GM21528 (cell line): ENCODE results near the gene CACNA1H.

ENCODE experiments used
- ATAC-seq: cut with Tn5 transposase; IDR thresholded peaks from one replicate; pipeline ENCODE4 v1.9.1; 2021; ENCODE audit warnings: mild to moderate bottlenecking, moderate library complexity; ENCODE audit not compliant: unreplicated experiment, low FRiP score

Gene CACNA1H

GRCh38 chr16:1121601-1122397 is 31.1 kb upstream of the CACNA1H start:
- ATAC-seq = no peak

DNA sequence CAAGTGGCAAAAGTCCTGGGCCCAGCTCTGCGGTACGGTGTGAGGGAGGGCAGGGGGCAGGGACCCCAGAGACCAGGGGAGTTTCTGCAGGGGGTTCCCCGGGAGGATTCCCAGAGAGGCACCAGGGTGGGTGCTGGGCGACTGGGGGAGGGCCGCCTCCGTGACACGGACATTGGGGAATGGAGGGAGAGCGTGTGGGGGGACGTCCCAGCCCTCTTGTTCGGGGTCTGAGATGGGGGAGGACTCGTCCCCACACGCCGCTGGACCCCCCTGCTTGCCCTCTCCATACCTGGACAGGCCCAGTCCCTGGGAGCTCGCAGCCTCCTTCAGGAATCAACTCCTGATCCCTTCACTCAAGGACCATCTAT is 30.5 kb upstream of the CACNA1H start:
- ATAC-seq = no peak

DNA sequence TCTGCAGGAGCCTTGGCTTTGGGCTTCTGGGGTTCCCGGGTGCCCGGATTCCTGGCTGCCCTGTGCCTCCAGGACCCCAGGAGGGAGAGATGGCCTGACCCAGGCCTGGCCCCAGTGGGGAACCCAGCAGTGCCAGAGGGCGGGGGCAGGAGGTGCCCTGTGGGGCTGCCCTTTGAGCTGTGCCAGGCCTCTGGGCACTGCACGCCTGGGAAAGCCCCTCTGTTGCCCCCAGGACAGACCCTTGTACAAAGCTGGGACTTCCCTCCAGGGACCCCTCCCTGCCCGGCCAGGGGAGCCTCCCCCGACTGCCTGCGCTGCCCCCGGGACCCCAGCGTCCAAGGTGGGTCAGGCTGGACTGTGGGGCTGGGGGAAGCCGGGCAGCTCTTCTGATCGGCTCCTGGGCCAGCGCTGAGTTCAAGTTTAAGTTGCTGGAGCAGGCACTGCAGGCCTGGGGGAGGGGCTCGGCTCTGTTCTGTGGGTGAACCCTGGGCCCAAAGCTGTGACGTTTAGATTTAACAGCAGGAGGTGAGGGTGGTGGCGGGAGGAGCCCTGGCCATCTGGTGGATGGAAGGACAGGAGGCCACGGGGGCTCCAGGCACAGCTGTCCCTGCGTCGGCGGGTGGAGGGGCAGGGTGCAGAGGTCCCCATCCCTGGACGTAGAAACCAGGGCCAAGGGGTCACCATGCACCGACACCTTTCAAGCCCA is 29.2 kb upstream of the CACNA1H start:
- no peak for ATAC-seq

GRCh38 chr16:1124291-1124690 is 28.6 kb upstream of the CACNA1H start:
- ATAC-seq = no peak

DNA sequence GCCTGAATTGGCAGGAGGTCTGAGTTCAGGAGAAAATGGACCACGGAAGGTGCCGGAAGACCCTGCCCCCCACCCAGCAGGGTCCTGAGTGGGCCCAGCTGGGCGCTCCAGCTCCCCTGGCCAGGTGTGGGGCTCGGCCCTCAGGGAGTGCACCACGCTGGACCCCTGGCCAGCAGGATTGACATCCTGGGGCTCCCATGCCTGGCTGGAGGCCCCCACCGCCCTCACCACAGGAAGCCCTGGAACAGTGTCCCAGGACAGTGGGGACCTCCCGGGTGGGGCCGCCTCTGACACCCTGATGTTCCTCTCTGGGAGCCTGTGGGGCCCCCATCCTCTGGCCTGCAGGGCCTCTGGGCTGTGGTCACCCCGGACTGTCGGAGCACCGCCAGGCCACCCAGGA is 28.1 kb upstream of the CACNA1H start:
- no peak for ATAC-seq

- no peak for ATAC-seq
Observed at GRCh38 chr16:1125471-1125870, 27.4 kb upstream of the CACNA1H start.

GRCh38 chr16:1126044-1126443 is 26.9 kb upstream of the CACNA1H start:
- ATAC-seq = no peak

DNA sequence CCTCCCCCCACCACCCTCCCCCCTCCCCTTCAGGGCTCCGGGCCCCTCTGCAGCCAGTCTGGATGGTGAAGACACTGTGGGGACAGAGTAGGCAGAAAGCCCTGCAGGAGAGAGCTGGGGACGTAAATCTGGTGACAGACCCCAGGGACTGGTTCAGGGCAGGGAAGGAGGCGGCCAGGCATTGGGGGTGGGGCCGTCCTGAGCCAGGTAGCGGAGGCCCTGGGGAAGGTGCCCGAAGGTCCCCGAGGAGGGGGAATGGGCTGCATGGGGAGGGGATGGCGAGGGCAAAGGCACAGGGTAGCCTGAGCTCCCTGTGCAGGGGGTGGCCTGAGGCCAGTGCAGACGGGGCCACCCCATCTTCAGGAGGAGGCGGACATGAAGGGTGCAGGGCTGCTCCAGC is 26.3 kb upstream of the CACNA1H start:
- ATAC-seq = no peak

DNA sequence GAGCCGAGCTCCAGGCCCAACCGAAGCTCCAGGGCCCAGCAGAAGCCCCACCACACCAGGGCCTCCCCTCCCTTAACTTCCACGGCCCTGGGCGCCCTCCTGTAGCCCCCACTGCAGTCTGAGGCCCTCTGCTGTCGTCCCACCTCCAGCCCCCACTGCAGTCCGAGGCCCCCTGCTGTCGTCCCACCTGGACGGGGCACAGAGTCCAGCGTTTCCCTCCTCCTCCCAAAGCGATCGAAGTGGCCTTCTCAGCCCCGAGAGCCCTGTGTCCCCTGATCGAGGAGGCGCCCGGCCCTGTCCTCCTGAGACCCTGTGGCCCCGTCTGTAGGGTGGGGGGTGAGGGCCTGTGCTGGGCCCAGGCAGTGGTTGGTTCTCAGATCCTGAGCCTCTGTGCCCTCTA is 25.8 kb upstream of the CACNA1H start:
- ATAC-seq = no peak

DNA sequence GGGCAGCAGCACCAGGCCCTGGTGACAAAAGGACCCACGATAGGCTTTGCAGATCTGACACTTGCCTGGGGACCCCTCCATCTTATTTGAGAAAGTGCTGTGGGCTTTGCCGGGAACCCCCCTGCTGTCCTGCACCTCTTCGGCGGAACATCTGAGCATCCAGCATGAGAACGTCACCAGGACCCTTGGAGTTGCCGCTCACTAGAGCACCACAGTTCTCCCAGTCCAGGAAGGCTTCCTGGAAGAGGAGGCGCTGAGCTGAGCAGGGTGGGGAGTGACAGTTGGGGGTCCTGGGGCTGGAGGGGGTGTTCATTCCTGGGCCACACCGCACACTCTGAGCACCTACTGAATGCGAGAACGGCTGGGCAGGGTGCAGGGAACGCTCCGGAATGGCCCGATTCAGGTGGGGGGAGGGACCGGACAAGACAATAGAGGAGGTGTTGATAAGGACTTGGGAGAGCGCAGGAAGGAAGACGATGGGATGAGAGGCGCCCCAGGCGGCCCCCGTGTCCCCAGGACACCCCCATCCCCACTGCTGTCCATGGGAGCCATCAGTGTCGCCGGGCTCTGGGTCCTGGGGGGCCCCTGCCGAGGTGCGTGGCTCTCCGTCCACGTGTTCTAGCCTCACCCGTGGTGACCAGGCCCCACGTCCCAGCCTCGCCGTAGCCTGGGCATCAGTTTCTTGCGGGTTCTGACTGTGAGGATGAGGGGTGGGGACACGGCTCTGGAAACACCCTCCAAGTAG is 24.8 kb upstream of the CACNA1H start:
- no peak for ATAC-seq

DNA sequence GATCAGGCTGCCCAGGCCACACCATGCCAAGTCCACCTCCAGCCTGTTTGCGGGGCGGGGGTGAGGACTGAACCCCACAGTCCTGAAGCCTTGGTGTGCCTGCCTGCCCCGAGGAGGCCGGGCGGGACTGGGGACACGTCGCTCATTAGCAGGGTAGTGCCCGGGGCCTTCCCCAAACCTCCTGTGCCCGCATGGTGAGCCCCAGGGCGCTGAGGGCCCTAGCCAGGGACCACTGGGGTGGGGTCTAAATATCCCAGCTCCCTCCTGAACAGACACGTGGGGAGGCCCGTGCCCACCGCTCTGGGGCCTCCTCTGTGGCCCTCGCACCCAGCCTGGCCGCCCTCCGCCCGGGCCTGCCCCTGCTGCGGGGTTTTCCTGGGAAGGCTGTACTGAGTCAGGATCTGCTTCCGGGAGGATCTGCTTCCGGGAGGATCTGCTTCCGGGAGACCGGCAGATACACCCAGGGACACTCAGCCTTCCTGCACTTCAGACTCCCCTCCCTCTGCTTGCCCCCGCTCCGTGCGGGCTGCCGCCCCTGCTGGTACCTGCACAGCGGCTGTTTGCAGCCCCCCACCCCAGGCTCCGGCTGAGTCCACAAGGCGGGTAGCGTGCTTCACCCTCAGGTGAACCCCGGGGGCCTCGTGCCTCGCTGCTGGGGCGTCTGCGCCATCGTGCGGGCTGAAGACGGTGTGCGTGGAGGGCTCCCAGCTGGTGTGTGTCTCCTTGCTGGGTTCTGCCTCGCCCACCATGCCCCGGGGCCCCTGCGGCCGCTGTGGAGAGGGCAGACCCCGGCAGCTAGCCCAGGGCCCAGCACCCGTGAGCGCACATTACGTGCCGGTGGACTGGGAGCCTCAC is 23.6 kb upstream of the CACNA1H start:
- no peak for ATAC-seq

DNA sequence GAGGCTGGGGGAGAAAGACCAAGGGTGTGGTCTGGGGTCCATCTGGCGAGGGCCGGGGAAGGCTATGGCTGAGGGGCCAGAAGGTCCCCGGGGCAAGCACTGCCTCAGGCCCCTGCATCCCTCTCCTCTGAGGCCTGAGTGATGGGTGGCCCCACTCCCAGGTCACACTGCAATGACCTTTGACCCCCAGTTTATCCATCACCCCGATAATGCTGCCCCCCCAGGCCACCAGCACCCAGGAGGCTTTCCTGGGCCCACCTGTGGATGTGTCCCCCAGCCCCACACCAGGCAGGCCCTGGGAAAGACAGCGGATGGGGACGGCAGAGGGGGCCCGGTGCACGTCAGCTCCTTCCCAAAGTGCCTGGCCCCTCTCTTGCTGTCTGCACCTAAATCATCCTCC is 22.5 kb upstream of the CACNA1H start:
- no peak for ATAC-seq

DNA sequence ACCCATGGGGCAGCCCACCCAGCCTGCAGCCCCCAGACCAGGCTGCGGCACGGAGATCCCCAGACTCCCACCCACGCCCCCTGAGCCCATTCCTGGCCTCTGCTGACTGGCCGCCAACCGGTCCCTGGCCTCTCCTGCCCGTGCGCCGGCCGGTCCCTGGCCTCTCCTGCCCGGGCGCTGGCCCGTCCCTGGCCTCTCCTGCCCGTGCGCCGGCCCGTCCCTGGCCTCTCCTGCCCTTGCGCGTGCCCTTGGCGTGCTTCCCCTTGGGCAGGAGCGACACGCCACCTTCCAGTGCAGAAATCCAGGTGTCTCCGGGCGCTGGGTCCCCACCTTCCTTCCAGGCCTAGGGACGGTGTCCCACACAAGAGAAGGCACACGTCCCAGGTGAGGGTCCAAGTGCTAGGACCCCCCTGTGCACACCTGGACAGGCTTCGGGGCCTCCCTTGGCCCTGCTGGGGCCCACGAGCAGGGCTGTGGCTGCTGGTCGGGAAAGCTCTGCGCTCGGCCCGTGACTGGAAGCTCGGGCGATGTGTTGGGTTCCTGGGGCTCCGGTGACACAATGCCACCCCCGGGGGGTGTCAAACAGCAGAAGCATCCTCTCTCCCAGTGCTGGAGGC is 21.4 kb upstream of the CACNA1H start:
- ATAC-seq = no peak

GRCh38 chr16:1132431-1132830 is 20.5 kb upstream of the CACNA1H start:
- no peak for ATAC-seq

DNA sequence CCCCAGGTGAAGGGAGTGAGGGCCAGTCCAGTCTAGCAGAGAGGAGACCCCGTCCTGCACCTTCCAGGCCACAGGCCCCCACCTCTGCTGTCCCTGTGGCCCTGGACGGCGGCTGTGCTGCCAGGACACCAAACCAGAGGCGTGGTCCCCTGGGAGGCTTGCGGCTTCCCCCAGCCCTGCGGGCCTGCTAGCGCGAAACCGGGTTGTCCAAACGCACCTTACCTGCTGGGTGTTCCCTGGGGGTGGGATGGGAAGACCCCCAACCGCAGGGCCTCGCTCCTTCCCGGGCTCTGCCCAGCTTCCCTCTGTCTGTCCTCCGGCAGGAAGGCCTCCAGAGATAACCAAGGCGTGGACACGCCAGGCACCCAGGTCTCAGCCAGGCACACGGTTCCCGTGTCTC is 19.6 kb upstream of the CACNA1H start:
- no peak for ATAC-seq

DNA sequence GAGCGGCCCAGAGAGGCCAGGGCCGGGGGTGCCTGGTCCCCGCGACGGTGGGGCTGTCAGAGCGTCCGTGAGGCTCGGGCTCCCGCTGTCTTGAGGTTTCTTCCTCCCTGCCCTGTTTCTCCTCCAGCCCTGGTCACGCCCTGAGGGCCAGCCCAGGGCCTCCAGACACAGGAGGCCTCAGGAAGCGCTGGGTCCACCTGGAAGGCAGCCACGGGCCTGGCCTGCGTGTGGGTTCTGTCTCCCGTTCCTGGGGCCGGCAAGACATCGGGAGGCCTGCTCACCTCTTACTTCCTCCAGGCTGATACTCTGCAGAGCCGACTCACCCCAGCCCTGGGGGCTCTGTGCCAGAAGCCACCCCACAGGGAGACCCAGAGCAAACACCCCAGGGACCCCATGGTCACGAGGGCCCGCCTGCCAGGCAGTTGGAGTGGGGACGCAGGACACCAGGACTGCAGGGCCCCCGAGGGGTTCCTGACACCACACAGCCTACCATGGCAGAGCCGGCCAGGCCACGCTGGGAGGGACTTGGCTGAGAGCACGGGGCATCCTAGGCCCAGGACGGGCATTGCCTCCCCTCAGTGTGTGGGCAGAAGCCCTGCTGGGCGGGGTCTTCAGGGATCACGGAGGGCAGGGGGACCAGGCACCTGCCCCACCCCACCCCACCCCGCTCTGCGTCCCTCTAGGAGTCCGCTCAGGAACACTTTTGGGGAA is 18.9 kb upstream of the CACNA1H start:
- no peak for ATAC-seq

GRCh38 chr16:1134776-1135458 is 18.0 kb upstream of the CACNA1H start:
- ATAC-seq = no peak

- ATAC-seq = no peak
Observed at GRCh38 chr16:1135459-1135825, 17.5 kb upstream of the CACNA1H start.

- ATAC-seq = no peak
Observed at GRCh38 chr16:1137604-1138003, 15.3 kb upstream of the CACNA1H start.
